Activated CD4-positive, CD25-positive, alpha-beta regulatory T cell treated with anti-CD3 and anti-CD28 coated beads, Interleukin-2, amount 50 U/mL, for 16 hours (primary cell): ENCODE data around the gene MYCBPAP.

Experiments
- DNase-seq: peaks from one replicate; pipeline ENCODE4 v3.0.0-alpha.2; 2020; ENCODE audit warnings: low read depth, low spot score

Gene MYCBPAP

GRCh38 chr17:50537721-50538548, 29.7 kb downstream of the MYCBPAP start:
- DNase-seq: no peak

GRCh38 chr17:50538549-50539410, 30.5 kb downstream of the MYCBPAP start:
- no peak for DNase-seq

- DNase-seq: no peak
Observed at GRCh38 chr17:50539762-50540559, 31.7 kb downstream of the MYCBPAP start.

GRCh38 chr17:50540560-50541401, 32.5 kb downstream of the MYCBPAP start:
- no peak for DNase-seq

- DNase-seq: no peak
Observed at GRCh38 chr17:50541402-50541715, 33.1 kb downstream of the MYCBPAP start.

- peak; percentile 67 for DNase-seq
Observed at GRCh38 chr17:50541716-50542688, 33.8 kb downstream of the MYCBPAP start.

- DNase-seq: no peak
Observed at GRCh38 chr17:50542795-50543774, 34.8 kb downstream of the MYCBPAP start.

- DNase-seq: no peak
Observed at GRCh38 chr17:50544516-50544915, 36.3 kb downstream of the MYCBPAP start.

- no peak for DNase-seq
Observed at GRCh38 chr17:50545311-50545710, 37.1 kb downstream of the MYCBPAP start.

GRCh38 chr17:50546701-50547034, 38.4 kb downstream of the MYCBPAP start:
- DNase-seq: no peak

- peak; percentile 69 for DNase-seq
Observed at GRCh38 chr17:50547035-50547735, 38.9 kb downstream of the MYCBPAP start, which contains the start of gene SPATA20. Gene SPATA20, plus strand, starts transcription at chr17:50547174. Its CDS starts 35 bp downstream, at chr17:50547209.

GRCh38 chr17:50547736-50548083, 39.5 kb downstream of the MYCBPAP start:
- no peak for DNase-seq

- DNase-seq: no peak
Observed at GRCh38 chr17:50548831-50549230, 40.6 kb downstream of the MYCBPAP start.

GRCh38 chr17:50549256-50549941, 41.2 kb downstream of the MYCBPAP start:
- DNase-seq: no peak

- DNase-seq: no peak
Observed at GRCh38 chr17:50549969-50550368, 41.7 kb downstream of the MYCBPAP start.

- DNase-seq: no peak
Observed at GRCh38 chr17:50550661-50551432, 42.6 kb downstream of the MYCBPAP start.

GRCh38 chr17:50551433-50551815, 43.2 kb downstream of the MYCBPAP start:
- DNase-seq: no peak
